C4-2B (cell line): ENCODE data around the gene NLGN1.

Source experiments
- CTCF ChIP-seq: fragments of 450-650 bp; conservative IDR thresholded peaks from 2 replicates; pipeline ENCODE4 v1.5.1; 2017; ENCODE audit warnings: mild to moderate bottlenecking
- ZFX ChIP-seq: fragments of 450-650 bp; IDR thresholded peaks from 2 replicates; pipeline ENCODE4 v1.6.1; 2017

GRCh38 chr3:173938616-173939015 is 541.1 kb downstream of the NLGN1 start:
- no peak for TF ChIP-seq CTCF
- TF ChIP-seq ZFX, result no peak
